ENCODE measurements around the gene DNAJB4.

Gene DNAJB4

DNA sequence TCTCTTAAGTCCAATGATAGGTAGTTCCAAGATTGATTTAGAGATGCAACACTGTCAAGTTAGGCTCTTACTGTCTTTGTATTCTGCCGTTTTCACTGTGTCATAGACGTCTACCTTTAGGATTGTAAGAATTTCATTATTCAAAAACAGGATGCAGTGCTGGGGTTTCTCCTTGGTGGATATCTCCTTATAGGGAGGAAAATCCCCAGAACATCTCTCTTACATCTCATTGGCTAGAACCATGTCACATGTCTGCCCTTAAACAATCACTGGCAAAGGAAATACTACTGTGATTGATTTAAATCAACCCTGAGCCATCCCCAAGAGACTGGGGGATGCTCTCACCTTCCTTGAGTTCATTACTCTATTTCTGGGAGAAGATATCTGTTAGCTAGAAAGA, 15.0 kb upstream of the DNAJB4 start:
- Histone ChIP-seq H3K9ac (no peak overlapping the region), H3K79me2 (ENCODE audit: insufficient read depth, low read depth) (no peaks in the 10 kb centered on the region), H4K20me1 (ENCODE audit: insufficient read depth) (no peaks in the 10 kb centered on the region), H3K27me3 (ENCODE audit: insufficient read depth, low read depth) (no peaks in the 10 kb centered on the region), H3K27ac (no peak overlapping the region), H3K4me2 (no peak overlapping the region), H2AFZ (ENCODE audit: low read depth) (no peak overlapping the region), H3K4me1 (ENCODE audit: low read depth, poor library complexity, severe bottlenecking) (no peaks in the 10 kb centered on the region), H3K4me3 (IDR thresholded peaks at IDR 0.05; ENCODE audit: insufficient read depth, low read depth, low read length) (no peak overlapping the region), H3K36me3 (ENCODE audit: insufficient read depth) (no peaks in the 10 kb centered on the region)
- TF ChIP-seq, protein P1, sequence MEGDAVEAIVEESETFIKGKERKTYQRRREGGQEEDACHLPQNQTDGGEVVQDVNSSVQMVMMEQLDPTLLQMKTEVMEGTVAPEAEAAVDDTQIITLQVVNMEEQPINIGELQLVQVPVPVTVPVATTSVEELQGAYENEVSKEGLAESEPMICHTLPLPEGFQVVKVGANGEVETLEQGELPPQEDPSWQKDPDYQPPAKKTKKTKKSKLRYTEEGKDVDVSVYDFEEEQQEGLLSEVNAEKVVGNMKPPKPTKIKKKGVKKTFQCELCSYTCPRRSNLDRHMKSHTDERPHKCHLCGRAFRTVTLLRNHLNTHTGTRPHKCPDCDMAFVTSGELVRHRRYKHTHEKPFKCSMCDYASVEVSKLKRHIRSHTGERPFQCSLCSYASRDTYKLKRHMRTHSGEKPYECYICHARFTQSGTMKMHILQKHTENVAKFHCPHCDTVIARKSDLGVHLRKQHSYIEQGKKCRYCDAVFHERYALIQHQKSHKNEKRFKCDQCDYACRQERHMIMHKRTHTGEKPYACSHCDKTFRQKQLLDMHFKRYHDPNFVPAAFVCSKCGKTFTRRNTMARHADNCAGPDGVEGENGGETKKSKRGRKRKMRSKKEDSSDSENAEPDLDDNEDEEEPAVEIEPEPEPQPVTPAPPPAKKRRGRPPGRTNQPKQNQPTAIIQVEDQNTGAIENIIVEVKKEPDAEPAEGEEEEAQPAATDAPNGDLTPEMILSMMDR (conservative IDR thresholded peaks at IDR 0.05; ENCODE audit: low read depth, low read length), result no peak

DNA sequence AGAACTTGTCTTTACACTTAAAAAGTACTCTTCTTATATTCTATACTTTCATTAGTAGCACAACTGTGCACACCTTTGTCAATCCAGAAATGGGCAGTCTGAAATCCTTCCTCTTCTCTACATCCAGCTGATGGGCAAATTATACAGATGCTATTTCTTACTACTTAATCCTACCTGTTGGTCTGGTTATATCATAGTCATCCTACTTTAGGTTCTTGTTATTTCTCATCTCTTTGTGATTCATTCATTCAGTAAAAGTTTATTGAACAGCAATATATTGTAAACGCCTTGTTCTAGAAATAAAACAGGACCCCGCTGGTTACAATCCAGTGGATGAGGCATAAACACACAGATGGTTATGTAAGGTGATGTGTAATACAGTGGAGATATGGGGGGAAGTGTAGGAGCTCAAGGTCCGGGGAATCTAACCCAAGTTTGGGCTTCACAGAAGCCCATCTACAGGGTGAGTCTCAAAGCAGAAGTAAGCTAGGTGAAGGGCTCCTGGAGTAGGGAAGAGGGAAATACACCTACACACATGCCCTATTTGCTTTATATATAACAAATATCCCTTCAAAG, 14.0 kb upstream of the DNAJB4 start:
- Histone ChIP-seq H2AFZ (ENCODE audit: low read depth) (no peak overlapping the region), H3K9ac (no peak overlapping the region), H3K4me2 (no peak overlapping the region), H3K4me1 (ENCODE audit: low read depth, poor library complexity, severe bottlenecking) (no peaks in the 10 kb centered on the region), H3K36me3 (ENCODE audit: insufficient read depth) (no peaks in the 10 kb centered on the region), H3K27ac (no peak overlapping the region), H3K79me2 (ENCODE audit: insufficient read depth, low read depth) (no peaks in the 10 kb centered on the region), H3K27me3 (ENCODE audit: insufficient read depth, low read depth) (no peaks in the 10 kb centered on the region), H4K20me1 (ENCODE audit: insufficient read depth) (no peaks in the 10 kb centered on the region), H3K4me3 (IDR thresholded peaks at IDR 0.05; ENCODE audit: insufficient read depth, low read depth, low read length) (no peak overlapping the region)
- TF ChIP-seq, protein P1 (conservative IDR thresholded peaks at IDR 0.05; ENCODE audit: low read depth, low read length), result no peak

DNA sequence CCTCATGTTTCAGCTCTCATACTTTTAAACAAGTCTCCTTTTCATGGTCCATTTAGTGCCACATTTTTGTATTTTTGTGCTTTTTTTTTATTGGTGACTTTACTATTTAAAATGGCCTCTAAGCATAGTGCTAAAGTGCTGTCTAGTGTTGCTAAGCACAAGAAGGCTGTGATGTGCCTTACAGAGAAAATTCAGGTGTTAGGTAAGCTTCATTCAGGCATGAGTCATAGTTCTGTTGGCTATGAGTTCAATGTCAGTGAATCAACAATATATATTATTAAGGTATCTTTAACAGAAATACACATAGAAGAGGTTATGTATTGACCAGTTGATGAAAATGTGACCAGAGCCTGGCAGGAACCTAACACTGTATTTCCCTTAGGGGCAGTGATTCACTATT, 13.1 kb upstream of the DNAJB4 start:
- Histone ChIP-seq H3K9ac (no peak overlapping the region), H3K4me2 (no peak overlapping the region), H3K27ac (no peak overlapping the region), H3K36me3 (ENCODE audit: insufficient read depth) (no peaks in the 10 kb centered on the region), H3K79me2 (ENCODE audit: insufficient read depth, low read depth) (no peaks in the 10 kb centered on the region), H3K4me1 (ENCODE audit: low read depth, poor library complexity, severe bottlenecking) (no peaks in the 10 kb centered on the region), H3K27me3 (ENCODE audit: insufficient read depth, low read depth) (no peaks in the 10 kb centered on the region), H3K4me3 (IDR thresholded peaks at IDR 0.05; ENCODE audit: insufficient read depth, low read depth, low read length) (no peak overlapping the region), H2AFZ (ENCODE audit: low read depth) (no peak overlapping the region), H4K20me1 (ENCODE audit: insufficient read depth) (no peaks in the 10 kb centered on the region)
- TF ChIP-seq, protein P1 (conservative IDR thresholded peaks at IDR 0.05; ENCODE audit: low read depth, low read length), result no peak

DNA sequence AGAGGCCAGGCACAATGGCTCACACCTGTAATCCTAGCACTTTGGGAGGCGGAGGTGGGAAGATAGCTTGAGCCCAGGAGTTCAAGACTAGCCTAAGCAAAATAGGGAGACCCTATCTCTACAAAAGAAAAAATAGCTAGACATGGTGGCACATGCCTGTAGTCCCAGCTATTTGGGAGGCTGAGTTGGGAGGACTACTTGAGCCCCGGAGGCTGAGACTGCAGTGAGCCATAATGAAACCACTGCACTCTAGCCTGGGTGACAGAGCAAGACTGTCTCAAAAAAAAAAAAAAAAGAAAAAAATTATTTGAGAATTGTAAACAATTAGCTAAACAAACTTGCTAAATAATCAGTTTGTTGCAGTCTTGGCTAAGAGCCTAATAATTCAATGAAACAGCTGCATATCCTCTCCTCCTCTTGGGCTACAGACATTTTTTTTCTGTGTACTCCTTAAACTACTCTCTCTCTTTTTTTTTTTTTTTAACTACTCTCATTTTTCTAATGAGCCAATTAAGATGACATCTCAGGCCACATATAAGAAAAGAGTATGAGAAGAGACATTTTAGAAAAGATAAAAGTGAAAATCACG, 10.5 kb upstream of the DNAJB4 start:
- Histone ChIP-seq H4K20me1 (ENCODE audit: insufficient read depth) (no peaks in the 10 kb centered on the region), H3K4me3 (IDR thresholded peaks at IDR 0.05; ENCODE audit: insufficient read depth, low read depth, low read length) (no peak overlapping the region), H3K4me2 (no peak overlapping the region), H3K79me2 (ENCODE audit: insufficient read depth, low read depth) (no peaks in the 10 kb centered on the region), H3K4me1 (ENCODE audit: low read depth, poor library complexity, severe bottlenecking) (no peaks in the 10 kb centered on the region), H2AFZ (ENCODE audit: low read depth) (no peak overlapping the region), H3K27me3 (ENCODE audit: insufficient read depth, low read depth) (no peaks in the 10 kb centered on the region), H3K27ac (no peak overlapping the region), H3K36me3 (ENCODE audit: insufficient read depth) (no peaks in the 10 kb centered on the region), H3K9ac (no peak overlapping the region)
- TF ChIP-seq, protein P1 (conservative IDR thresholded peaks at IDR 0.05; ENCODE audit: low read depth, low read length), result no peak

Data from KMS-11 (cell line).